Measurements from ENCODE around the gene FAM193A. TPM values are rescaled to one million over a fixed set of nuclear protein-coding genes. Genes with fewer than 3 reads are reported as not detected.
"Not testable (repeated sequence)": the region's sequence is repeated elsewhere in the genome, so short reads cannot be mapped to it uniquely, and the experiment has no call there.

FAM193A gene
- total and polyA plus RNA-seq, 5 experiments from 2014 or later = 1.5 to 48.6 (median 4.3) TPM

DNA sequence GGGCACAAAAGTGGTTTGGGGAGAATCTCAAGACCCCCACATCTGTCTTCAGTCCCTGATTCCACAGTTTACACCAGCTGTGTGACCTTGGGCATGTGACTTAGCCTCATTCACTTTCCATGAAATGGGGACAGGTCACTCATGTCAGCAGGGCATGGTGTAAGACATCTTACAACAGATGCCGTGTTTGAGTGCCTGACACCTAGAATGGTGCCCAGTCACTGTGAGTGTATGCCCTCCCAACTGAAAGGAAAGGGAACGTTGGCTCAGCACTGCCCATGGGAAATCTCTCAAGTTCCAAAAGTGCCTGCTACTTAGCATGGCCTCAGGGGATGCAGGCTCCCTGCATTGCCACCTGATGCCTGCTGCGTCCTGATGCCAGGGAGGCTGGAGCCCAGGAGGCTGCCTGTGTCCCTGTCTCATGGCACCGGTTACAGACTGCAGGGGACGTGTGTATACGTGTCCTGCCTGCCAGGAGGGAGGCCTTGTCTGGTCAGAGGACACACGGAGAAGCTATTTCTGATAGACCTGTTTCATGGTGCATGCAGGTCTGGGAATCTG, 35.3 kb upstream of the FAM193A start:
- Mint-ChIP-seq H3K36me3 (peaks cover 0 to 87% (median 13%) of the 10 kb centered on the region in 3 donors), H3K9me3 (no peaks in the 10 kb centered on the region), H3K4me1 (peaks cover 9 to 20% (median 12%) of the 10 kb centered on the region in 4 donors), H3K4me3 (no peak overlapping the region), H3K27ac (peak overlapping the region in 5 of 10 donors; percentile 23 to 87 (median 76)), H3K27me3 (no peaks in the 10 kb centered on the region)
- peak in 1 of 10 donors; percentile 43 for DNase-seq
- POLR2A ChIA-PET = interaction anchor here (0.6 to 1.4 kb wide), 2 partner anchors 9 to 89 kb away, joined by 3 to 4 read pairs; no protein-coding TSS in a partner anchor
- no peak for ATAC-seq

DNA sequence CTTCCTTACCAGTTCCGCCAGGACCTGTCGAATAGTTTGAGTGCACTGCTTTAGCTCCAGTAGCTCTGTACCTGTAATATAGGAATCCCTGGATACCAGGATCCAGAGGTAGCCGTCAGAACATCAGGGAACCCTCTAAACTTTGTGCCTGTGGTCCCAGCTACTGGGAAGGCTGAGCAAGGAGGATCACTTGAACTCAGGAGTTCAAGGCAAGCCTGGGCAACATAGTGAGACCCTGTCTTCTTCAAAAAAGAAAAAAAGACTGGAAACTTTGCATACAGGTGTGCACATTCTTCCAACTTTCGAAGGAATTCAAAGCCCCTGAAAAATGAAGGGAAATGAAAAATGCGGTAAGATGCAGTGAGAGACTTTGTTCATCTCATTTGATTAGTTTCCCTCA, 32.6 kb upstream of the FAM193A start:
- no peak overlapping the region for H3K4me3 Mint-ChIP-seq
- H3K9me3 Mint-ChIP-seq = no peaks in the 10 kb centered on the region
- H3K4me1 Mint-ChIP-seq = peaks cover 14 to 21% (median 14%) of the 10 kb centered on the region in 4 donors
- no peak for ATAC-seq
- POLR2A ChIA-PET = interaction anchor here (0.7 kb wide), 1 partner anchor 95 kb away, joined by 3 read pairs; no protein-coding TSS in a partner anchor
- DNase-seq = no peak
- H3K27ac Mint-ChIP-seq = peak overlapping the region in 6 of 10 donors; percentile 22 to 63 (median 27)
- H3K36me3 Mint-ChIP-seq = peaks cover 0 to 85% (median 9%) of the 10 kb centered on the region in 3 donors
- H3K27me3 Mint-ChIP-seq = no peaks in the 10 kb centered on the region

DNA sequence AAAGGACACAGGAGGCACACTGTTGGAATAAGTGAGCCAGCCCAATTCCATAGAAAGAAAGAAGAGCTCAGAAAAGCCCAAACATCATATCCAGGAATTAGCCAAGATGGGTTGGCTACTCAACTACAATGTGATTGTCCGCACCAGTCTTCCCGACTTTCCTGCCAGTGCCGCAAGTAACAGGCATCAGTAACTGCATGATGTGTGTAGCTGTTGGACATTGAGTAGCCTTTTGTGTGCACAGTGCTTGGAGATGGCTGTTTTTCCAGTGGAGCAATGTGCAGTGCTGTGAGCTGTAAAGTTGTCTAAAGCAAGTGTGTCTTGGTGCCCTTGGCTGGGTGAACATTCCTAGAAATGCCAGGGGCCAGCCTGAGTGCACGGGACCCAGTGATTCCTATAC, 29.2 kb upstream of the FAM193A start:
- no peak for ATAC-seq
- Mint-ChIP-seq H3K9me3 (no peaks in the 10 kb centered on the region), H3K27ac (peak overlapping the region in 3 of 10 donors; percentile 2 to 60 (median 25)), H3K27me3 (no peaks in the 10 kb centered on the region), H3K4me1 (peaks cover 12 to 25% (median 20%) of the 10 kb centered on the region in 4 donors), H3K4me3 (no peak overlapping the region), H3K36me3 (peaks cover 0 to 74% (median 5%) of the 10 kb centered on the region in 3 donors)
- DNase-seq = peak in 1 of 10 donors; percentile 9
- POLR2A ChIA-PET = no interaction called here

DNA sequence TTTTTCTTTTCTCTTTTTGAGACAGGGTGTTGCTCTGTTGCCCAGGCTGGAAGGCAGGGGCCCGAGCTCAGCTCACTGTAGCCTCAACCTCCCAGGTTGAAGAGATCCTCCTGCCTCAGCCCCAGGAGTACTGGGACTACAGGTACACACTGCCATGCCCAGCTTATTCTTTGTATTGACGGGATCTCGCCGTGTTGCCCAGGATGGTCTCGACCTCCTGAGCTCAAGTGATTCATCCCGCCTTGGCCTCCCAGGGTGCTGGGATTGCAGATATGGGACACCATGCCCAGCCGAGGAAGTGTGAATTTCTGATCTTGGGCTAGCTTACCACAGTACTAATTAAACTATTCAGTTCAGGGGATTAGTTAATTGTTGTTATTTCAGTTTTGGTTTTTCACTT, 28.6 kb upstream of the FAM193A start:
- H3K27ac Mint-ChIP-seq = peak overlapping the region in 4 of 10 donors; percentile 21 to 60 (median 42)
- DNase-seq (peak in 1 of 10 donors; percentile 18), ATAC-seq (no peak)
- H3K4me1 Mint-ChIP-seq = peaks cover 12 to 25% (median 20%) of the 10 kb centered on the region in 4 donors
- peak overlapping the region in 1 of 10 donors; percentile 7 for H3K4me3 Mint-ChIP-seq
- POLR2A ChIA-PET = no interaction called here
- no peaks in the 10 kb centered on the region for H3K27me3 Mint-ChIP-seq
- H3K36me3 Mint-ChIP-seq = peaks cover 0 to 74% (median 5%) of the 10 kb centered on the region in 3 donors
- H3K9me3 Mint-ChIP-seq = no peaks in the 10 kb centered on the region

DNA sequence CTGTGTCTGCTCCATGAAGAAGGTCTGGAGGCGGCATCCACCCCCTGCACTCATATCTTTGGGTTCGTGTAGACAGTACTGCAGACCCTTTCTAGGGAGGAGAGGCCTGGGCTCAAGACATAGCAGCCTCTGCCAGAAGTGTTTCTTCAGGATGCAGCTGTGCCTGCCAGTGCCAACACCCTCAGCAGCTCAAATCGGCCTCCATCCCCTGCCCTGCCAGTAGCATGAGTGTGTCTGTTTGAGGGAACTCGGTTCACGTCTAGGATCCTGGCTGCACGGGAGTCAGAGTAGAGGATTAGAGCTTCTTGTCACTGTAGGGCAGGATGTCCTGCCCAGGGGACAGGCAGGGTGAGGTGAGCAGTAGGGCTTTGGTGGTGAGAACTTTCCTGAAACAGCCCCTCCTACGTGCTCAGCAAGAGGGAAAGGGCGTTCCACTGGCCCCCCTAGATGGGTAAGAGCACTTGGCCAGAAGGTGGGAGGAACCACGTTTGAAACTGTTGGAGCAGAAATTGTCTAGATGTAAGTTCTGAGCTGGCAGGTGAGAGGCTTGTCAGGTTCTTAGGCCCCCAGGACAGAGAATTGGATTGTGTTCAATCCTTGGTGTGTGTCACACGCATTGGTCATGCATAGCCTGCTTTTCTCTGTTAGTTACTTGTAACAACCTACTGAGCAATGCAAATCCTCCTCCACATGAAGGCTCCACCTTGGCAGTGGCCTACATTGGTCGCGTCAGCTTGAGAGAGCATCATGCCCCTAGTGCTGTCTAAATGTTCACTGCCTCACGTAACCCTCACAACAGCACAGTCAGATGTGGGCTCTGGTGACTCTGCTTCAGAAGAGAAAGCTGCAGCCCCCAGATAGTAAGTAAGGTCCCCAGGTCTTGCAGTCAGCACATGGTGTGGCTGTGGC, 25.8 kb upstream of the FAM193A start:
- POLR2A ChIA-PET = interaction anchor here (0.9 to 1.1 kb wide), 2 partner anchors 10 to 14 kb away, joined by 4 to 5 read pairs; no protein-coding TSS in a partner anchor
- no peak for ATAC-seq
- H3K4me3 Mint-ChIP-seq = peak overlapping the region in 1 of 10 donors; percentile 71

DNA sequence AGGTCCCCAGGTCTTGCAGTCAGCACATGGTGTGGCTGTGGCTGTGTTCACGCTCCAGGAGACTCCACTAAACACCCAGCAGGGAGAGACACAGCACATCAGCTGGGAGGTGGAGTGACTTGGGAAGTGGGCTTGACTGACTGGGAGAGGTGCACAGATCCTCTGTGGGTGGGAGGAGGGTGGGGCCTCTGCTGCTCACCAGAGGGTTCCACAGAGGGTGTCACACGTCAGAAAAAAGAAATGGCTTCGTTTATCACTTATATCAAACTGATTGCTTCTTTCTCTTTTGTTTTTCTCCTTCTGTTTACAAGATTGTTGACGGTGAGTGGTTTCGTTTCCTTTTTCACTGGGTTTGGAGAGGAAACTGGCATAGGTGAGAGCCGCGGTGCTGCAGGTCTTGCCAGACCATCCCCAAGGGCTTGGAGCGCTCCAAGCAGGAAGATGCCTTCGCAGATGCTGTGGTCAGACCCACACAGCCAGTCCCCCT, 24.8 kb upstream of the FAM193A start:
- no peak overlapping the region for H3K4me3 Mint-ChIP-seq
- H3K27ac Mint-ChIP-seq = peak overlapping the region in 8 of 10 donors; percentile 19 to 94 (median 60)
- no peaks in the 10 kb centered on the region for H3K27me3 Mint-ChIP-seq
- peaks cover 0 to 75% (median 5%) of the 10 kb centered on the region in 3 donors for H3K36me3 Mint-ChIP-seq
- ATAC-seq = no peak
- H3K9me3 Mint-ChIP-seq = no peaks in the 10 kb centered on the region
- peaks cover 8 to 21% (median 14%) of the 10 kb centered on the region in 4 donors for H3K4me1 Mint-ChIP-seq
- DNase-seq = no peak
- POLR2A ChIA-PET = no interaction called here

More for the DNA sequence above, 25.8 kb upstream of the FAM193A start:
- Mint-ChIP-seq H3K27me3 (no peaks in the 10 kb centered on the region), H3K9me3 (no peaks in the 10 kb centered on the region), H3K27ac (peak overlapping the region in 8 of 10 donors; percentile 41 to 88 (median 67)), H3K36me3 (peaks cover 0 to 78% (median 5%) of the 10 kb centered on the region in 3 donors), H3K4me1 (peaks cover 8 to 21% (median 14%) of the 10 kb centered on the region in 4 donors)
- DNase-seq = no peak

DNA sequence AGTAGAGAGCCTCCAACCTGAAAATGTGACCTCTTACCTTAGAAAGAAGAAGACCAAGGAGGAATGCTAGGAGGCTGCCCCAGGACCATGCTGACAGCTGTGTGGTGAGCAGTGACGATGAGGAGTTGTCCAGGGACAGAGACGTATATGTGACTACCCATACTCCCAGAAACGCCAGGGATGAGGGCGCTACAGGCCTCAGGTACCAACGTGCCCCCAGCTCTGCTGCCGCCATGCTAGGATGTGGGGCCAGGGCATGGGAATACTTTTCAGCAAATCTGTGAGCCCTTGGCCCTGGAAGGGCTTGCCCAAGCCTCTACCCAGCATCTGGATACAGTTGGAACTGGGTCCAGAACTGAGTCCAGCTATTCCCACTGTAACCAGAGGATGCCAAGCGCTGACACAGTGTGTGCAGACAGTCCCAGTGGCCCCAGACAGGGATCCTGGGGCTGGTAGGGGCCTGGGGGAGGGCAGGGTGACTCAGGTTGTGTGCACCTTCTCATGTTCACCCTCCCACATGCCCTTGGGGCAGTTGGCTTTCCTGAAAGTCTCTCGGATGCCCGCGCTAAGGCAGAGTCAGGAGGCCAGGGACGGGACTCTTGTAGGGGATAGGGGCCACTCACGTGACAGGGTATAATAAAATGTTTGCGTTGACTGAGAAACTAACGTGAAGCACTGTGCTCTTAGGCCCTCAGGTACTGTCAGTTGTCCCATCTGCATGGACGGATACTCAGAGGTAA, 23.9 kb upstream of the FAM193A start:
- Mint-ChIP-seq H3K4me1 (peaks cover under 1 to 21% (median 11%) of the 10 kb centered on the region in 4 donors), H3K4me3 (no peak overlapping the region), H3K27me3 (no peaks in the 10 kb centered on the region), H3K27ac (peak overlapping the region in 4 of 10 donors; percentile 67 to 94 (median 88)), H3K9me3 (no peaks in the 10 kb centered on the region), H3K36me3 (peaks cover 0 to 69% (median 5%) of the 10 kb centered on the region in 3 donors)
- DNase-seq = no peak
- POLR2A ChIA-PET = no interaction called here
- ATAC-seq = no peak

DNA sequence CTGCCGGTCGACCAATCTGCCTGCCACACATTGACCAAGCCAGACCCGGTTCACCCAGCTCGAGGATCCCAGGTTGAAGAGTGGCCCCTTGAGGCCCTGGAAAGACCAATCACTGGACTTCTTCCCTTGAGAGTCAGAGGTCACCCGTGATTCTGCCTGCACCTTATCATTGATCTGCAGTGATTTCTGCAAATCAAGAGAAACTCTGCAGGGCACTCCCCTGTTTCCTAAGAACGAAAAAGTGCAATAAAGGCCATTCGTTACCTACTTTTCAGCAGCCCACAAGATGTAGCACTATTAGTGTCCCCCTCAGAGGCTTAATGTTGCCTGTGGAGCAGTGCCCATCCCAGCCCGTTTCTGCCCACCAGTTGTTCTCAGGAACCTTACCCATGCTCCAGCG, 22.3 kb upstream of the FAM193A start:
- Mint-ChIP-seq H3K36me3 (peaks cover 0 to 58% (median 5%) of the 10 kb centered on the region in 3 donors), H3K4me1 (peaks cover 0 to 16% (median 9%) of the 10 kb centered on the region in 4 donors), H3K27ac (peak overlapping the region in 2 of 10 donors; percentile 53 to 55)
- not testable (repeated sequence) for ATAC-seq, H3K27me3 Mint-ChIP-seq, DNase-seq, H3K9me3 Mint-ChIP-seq, H3K4me3 Mint-ChIP-seq
- POLR2A ChIA-PET = interaction anchor here (1.1 kb wide), 1 partner anchor 9 kb away, joined by 3 read pairs; no protein-coding TSS in a partner anchor

DNA sequence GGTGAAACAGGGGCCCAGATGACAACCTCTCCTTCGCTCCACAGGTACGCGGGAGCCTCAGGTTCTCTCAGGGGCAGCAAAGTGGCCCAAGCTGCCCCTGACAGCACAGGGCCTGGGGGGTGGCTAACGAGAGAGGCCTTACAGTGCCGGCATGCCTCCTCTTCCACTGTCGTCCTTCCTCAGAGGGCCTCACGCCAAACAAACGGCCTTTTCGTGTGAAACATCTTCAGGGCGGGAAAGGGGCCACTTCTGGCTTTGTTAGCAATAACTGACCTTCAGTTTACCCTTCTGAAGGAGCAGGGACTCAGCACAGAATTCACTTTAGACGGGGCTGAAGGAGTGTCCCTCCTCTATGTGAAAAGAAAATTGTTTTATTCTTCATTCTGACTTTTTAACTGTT, 21.5 kb upstream of the FAM193A start:
- not testable (repeated sequence) for H3K9me3 Mint-ChIP-seq, DNase-seq, H3K4me3 Mint-ChIP-seq, ATAC-seq, H3K27me3 Mint-ChIP-seq
- peaks cover 0 to 51% (median 4%) of the 10 kb centered on the region in 3 donors for H3K36me3 Mint-ChIP-seq
- peak overlapping the region in 2 of 10 donors; percentile 24 to 55 for H3K27ac Mint-ChIP-seq
- H3K4me1 Mint-ChIP-seq = peaks cover 0 to 15% (median 9%) of the 10 kb centered on the region in 4 donors
- POLR2A ChIA-PET = interaction anchor here (1.1 kb wide), 1 partner anchor 10 kb away, joined by 3 read pairs; no protein-coding TSS in a partner anchor

DNA sequence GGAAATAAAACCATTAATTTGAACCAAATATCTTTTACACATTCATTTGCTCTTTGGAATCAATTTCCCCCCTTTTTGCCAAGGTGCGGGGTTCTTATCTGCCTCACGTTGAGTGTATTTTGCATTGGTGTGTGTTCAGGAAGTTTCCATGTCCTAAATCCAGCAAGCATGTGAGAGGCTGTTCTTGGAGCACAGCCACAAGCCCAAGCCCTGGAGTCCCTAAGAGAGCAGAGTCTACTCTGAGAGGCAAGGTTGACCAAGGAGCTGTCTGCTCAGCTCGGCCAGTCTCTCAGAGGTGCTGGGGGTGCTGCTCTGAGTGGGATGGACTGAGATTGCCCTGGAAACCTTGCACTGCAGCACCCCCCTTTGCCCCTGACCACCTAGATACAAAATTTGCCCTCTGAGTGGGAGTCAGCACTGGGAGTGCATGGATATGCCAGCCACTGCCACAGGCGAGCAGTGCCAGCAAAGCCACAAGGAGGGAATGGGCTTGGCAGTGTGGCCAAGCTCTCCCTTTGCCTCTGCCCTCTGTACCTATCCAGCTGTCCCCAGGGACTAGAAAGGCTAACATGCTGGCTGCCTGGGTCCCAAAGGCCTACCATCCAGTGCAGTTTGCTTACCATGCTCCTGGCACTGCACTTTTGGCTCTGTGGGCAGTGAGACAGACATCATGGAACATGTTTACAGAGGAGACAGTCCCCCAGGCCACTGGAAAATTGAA, 20.5 kb upstream of the FAM193A start:
- H3K27me3 Mint-ChIP-seq = no peaks in the 10 kb centered on the region
- DNase-seq = no peak
- peaks cover 0 to 6% (median 4%) of the 10 kb centered on the region in 4 donors for H3K4me1 Mint-ChIP-seq
- no peak for ATAC-seq
- H3K27ac Mint-ChIP-seq = peak overlapping the region in 6 of 10 donors; percentile 27 to 59 (median 44)
- H3K9me3 Mint-ChIP-seq = no peaks in the 10 kb centered on the region
- no peak overlapping the region for H3K4me3 Mint-ChIP-seq
- POLR2A ChIA-PET = no interaction called here
- H3K36me3 Mint-ChIP-seq = peaks cover 0 to 44% (median 3%) of the 10 kb centered on the region in 3 donors

DNA sequence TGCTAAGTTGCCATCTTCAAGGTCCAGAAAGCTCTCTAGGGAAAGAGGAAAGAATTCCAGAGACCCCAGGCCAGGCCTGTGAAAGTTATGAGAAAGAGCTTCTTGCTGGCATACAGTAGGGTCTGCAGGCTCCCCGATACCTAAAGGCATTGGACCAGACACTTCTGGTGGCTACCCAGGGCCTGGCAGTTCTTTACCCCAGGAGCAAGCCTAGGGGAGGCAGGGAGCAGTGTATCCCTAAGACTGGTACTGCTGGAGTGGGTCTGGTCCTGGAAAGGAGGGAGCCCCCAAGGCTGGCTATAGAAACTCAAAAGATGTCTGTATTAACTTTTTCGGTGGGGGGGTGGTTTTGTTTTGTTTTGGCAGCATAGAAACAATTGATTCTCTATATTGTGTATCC, 19.8 kb upstream of the FAM193A start:
- no peak for ATAC-seq
- H3K27ac Mint-ChIP-seq = peak overlapping the region in 5 of 10 donors; percentile 13 to 59 (median 47)
- H3K9me3 Mint-ChIP-seq = no peaks in the 10 kb centered on the region
- H3K27me3 Mint-ChIP-seq = no peaks in the 10 kb centered on the region
- POLR2A ChIA-PET = interaction anchor here (1.1 kb wide), 1 partner anchor 48 kb away, joined by 5 read pairs; the partner anchor contains the start of gene RNF4
- peaks cover 0 to 44% (median 3%) of the 10 kb centered on the region in 3 donors for H3K36me3 Mint-ChIP-seq
- no peak overlapping the region for H3K4me3 Mint-ChIP-seq
- peaks cover 0 to 5% (median 4%) of the 10 kb centered on the region in 4 donors for H3K4me1 Mint-ChIP-seq
- DNase-seq = no peak

All from naive thymus-derived CD8-positive, alpha-beta T cell (primary cell).